ENCODE results near the gene USP34. TPM values are rescaled to one million over a fixed set of nuclear protein-coding genes. Genes with fewer than 3 reads are reported as not detected.

The USP34 gene
- total and polyA plus RNA-seq, 9 donors: 57.4 to 132 (median 116) TPM

- 96% methylated on average over 13 of the region's 13 CpGs for WGBS, 3 donors
- Histone ChIP-seq H3K27ac (no peak overlapping the region), H3K4me3 (no peak overlapping the region), H3K36me3 (no peaks in the 10 kb centered on the region), H3K4me1 (ENCODE audit: insufficient read depth) (no peaks in the 10 kb centered on the region), H3K27me3 (no peaks in the 10 kb centered on the region), H3K9me3 (no peaks in the 10 kb centered on the region)
- TF ChIP-seq POLR2A (IDR thresholded peaks at IDR 0.05) (no peak), EP300 (IDR thresholded peaks at IDR 0.05) (no peak)
- no peak for DNase-seq
- intact Hi-C loops (cut with DNase I): no loop called here
Observed at GRCh38 chr2:61277756-61278155, 193.1 kb downstream of the USP34 start.

DNA sequence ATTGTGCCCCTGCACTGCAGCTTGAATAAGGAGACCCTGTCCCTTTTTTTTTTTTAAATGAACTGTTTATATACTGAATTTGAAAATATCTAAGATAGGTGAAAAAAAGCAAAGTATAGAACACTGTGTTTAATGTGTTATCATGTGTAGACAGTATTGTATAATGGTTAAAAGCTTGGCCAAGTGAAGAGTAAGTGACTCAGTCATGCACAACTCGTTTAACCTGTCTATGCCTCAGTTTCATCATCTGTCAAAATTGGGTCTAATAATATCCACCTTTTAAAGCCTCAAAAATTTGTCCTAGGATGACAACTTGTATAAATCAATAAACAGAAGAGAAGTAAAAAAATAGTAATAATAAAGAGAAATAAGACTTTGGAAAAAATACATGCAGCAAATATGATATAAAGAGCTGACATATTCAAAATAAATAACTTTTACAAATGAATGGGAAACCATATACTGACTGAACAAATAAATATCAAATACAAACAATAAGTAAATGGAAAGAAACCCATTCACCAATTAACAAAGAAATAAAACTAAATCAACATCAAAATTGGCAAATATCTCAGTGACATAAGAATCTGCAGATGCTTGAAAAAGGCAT, 195.2 kb downstream of the USP34 start:
- Histone ChIP-seq H3K4me1 (ENCODE audit: insufficient read depth) (no peaks in the 10 kb centered on the region), H3K27me3 (no peaks in the 10 kb centered on the region), H3K36me3 (no peaks in the 10 kb centered on the region), H3K4me3 (no peak overlapping the region), H3K27ac (no peak overlapping the region), H3K9me3 (no peaks in the 10 kb centered on the region)
- TF ChIP-seq POLR2A (IDR thresholded peaks at IDR 0.05) (no peak), EP300 (IDR thresholded peaks at IDR 0.05) (no peak)
- TF ChIP-seq, protein P1, sequence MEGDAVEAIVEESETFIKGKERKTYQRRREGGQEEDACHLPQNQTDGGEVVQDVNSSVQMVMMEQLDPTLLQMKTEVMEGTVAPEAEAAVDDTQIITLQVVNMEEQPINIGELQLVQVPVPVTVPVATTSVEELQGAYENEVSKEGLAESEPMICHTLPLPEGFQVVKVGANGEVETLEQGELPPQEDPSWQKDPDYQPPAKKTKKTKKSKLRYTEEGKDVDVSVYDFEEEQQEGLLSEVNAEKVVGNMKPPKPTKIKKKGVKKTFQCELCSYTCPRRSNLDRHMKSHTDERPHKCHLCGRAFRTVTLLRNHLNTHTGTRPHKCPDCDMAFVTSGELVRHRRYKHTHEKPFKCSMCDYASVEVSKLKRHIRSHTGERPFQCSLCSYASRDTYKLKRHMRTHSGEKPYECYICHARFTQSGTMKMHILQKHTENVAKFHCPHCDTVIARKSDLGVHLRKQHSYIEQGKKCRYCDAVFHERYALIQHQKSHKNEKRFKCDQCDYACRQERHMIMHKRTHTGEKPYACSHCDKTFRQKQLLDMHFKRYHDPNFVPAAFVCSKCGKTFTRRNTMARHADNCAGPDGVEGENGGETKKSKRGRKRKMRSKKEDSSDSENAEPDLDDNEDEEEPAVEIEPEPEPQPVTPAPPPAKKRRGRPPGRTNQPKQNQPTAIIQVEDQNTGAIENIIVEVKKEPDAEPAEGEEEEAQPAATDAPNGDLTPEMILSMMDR (IDR thresholded peaks at IDR 0.05): no peak
- DNase-seq: no peak
- intact Hi-C loops (cut with DNase I): no loop called here
- whole genome bisulfite sequencing, 3 donors: 79 to 85% (median 84%) methylated on average over 1 of the region's 1 CpG

DNA sequence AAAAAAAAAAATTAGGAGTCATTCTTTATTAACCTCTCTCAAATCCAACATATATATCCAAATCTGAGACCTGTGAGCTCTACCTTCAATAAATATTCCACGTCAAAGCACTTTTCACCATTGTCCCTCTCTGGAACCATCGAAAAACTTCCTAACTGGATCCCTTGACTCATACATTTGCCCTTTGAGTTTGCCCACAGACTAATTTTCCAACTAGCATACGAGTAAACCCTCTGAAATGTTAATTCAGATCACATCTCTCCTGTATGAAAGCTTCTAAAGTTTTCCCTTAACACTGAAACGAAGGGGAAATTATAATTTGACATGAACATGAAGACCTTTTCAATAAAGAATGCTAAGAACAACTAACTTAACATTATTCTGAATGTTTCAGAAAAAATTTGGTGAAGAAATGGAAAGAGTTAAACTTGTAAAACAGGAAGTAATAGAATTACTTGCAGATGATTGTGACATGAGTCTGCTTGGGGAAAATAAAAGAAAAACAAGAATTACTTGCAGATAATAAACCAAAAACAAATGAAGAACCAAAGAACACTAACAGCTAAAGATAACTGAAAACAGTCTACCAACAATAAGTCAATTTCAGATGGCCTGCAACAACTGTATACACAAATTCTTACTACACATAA, 198.3 kb downstream of the USP34 start:
- intact Hi-C loops (cut with DNase I): no loop called here
- DNase-seq: no peak
- Histone ChIP-seq H3K4me3 (no peak overlapping the region), H3K27ac (no peak overlapping the region), H3K36me3 (no peaks in the 10 kb centered on the region), H3K27me3 (no peaks in the 10 kb centered on the region), H3K9me3 (no peaks in the 10 kb centered on the region), H3K4me1 (ENCODE audit: insufficient read depth) (no peaks in the 10 kb centered on the region)
- TF ChIP-seq EP300 (IDR thresholded peaks at IDR 0.05) (no peak), POLR2A (IDR thresholded peaks at IDR 0.05) (no peak)
- TF ChIP-seq, protein P1 (IDR thresholded peaks at IDR 0.05): no peak
- 84 to 93% (median 87%) methylated on average over 4 of the region's 4 CpGs for WGBS, 3 donors

DNA sequence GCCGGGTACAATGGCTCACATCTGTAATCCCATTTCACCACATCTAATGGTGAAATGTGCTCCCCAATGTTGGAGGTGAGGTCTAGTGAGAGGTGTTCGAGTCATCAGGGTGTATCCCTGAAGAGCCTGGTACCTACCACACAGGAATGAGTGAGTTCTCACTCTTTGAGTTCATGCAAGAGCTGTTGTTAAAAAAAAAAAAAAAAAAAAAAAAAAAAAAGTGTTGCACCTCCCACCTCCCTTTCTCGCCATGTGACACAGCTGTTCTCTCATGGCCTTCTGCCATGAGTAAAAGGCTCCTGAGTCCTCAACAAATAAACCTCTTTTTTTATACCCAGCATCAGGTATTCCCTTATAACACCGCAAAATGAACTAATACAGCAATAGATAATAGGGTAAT, 202.6 kb downstream of the USP34 start:
- no peak for DNase-seq
- Histone ChIP-seq H3K9me3 (no peaks in the 10 kb centered on the region), H3K27me3 (no peaks in the 10 kb centered on the region), H3K4me1 (ENCODE audit: insufficient read depth) (no peaks in the 10 kb centered on the region), H3K36me3 (no peaks in the 10 kb centered on the region), H3K4me3 (no peak overlapping the region), H3K27ac (no peak overlapping the region)
- TF ChIP-seq EP300 (IDR thresholded peaks at IDR 0.05) (no peak), POLR2A (IDR thresholded peaks at IDR 0.05) (no peak)
- TF ChIP-seq, protein P1 (IDR thresholded peaks at IDR 0.05): no peak
- intact Hi-C loops (cut with DNase I): no loop called here
- WGBS, 3 donors: 92 to 93% (median 92%) methylated on average over 4 of the region's 4 CpGs

Measured in ovary (tissue), 9 donors.